ENCODE results near the gene FAF1. TPM values are rescaled to one million over a fixed set of nuclear protein-coding genes. Genes with fewer than 3 reads are reported as not detected.

The FAF1 gene
- total and polyA plus RNA-seq, 9 of the 15 experiments (the other 6 are each of a cell fraction or from before 2014, with no cell fraction given), result 48.7 to 225 (median 118) TPM

DNA sequence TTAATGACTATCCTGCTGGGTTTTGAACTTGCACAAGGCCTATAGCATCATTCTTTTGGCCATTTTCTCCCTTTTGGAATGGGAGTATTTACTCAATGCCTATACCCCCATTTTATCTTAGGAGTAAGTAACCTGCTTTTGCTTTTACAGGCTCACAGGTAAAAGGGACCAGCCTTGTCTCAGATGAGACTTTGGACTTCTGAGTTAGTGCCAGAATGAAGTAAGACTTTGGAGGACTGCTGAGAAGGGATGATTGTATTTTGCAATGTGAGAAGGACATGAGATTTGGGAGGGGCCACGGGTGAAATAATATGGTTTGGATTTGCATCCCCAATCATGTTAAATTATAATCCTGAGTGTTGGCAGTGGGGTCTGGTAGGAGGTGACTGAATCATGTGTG is 212.7 kb downstream of the FAF1 start:
- in situ Hi-C loops (cut with MboI) (no loop called here), intact Hi-C loops (cut with micrococcal nuclease) (no loop called here)
- no peak overlapping the region for H3K4me3 ChIP-seq
- H2AFZ ChIP-seq (ENCODE audit: low read depth, low read length), result no peak overlapping the region
- H3K4me2 ChIP-seq (ENCODE audit: insufficient read depth, low read length), result no peak overlapping the region
- H4K20me1 ChIP-seq (replicated peaks; ENCODE audit: control insufficient read depth, insufficient read depth, low read length), result no peaks in the 10 kb centered on the region
- no peaks in the 10 kb centered on the region for H3K9me1 ChIP-seq (ENCODE audit: control insufficient read depth, insufficient read depth, low read length)
- ChIA-PET CTCF (ENCODE audit: low intra/inter-chr PET ratio) (no interaction called here), POLR2A (interaction anchor here (0.5 kb wide), 1 partner anchor 33 kb away, joined by 3 read pairs; no protein-coding TSS in a partner anchor)
- WGBS (ENCODE audit: insufficient coverage, low coverage, missing lambda C conversion rate), result 68% methylated on average over 1 of the region's 1 CpG
- no peak for FAIRE-seq
- H3K27ac ChIP-seq (ENCODE audit: extremely low read depth, low read depth, low read length), result no peak overlapping the region
- peaks cover 42% of the 10 kb centered on the region for H3K36me3 ChIP-seq (ENCODE audit: control insufficient read depth, insufficient read depth, low read length)
- TF ChIP-seq NCOA4 (IDR thresholded peaks at IDR 0.05; ENCODE audit: partially characterized antibody) (no peak), MTA2 (IDR thresholded peaks at IDR 0.05; ENCODE audit: low read depth) (no peak), MTA3 (IDR thresholded peaks at IDR 0.05; ENCODE audit: borderline replicate concordance) (no peak), SMAD2 (IDR thresholded peaks at IDR 0.05; ENCODE audit: low read depth, low read length) (no peak), CCAR2 (IDR thresholded peaks at IDR 0.05; ENCODE audit: low read depth, low read length) (no peak)
- no peak for ATAC-seq
- no peaks in the 10 kb centered on the region for H3K4me1 ChIP-seq (replicated peaks in 1 of 2; ENCODE audit: control insufficient read depth in 2 of 2, insufficient read depth in 2 of 2, low read length in 2 of 2)
- H3K27me3 ChIP-seq (ENCODE audit: control insufficient read depth in 2 of 2, insufficient read depth in 2 of 2, low read length in 2 of 2), result no peaks in the 10 kb centered on the region
- no peaks in the 10 kb centered on the region for H3K79me2 ChIP-seq (ENCODE audit: control insufficient read depth, insufficient read depth, low read length)
- BruUV-seq (replicated peaks), result no TSS peak
- no peaks in the 10 kb centered on the region for H3K9me3 ChIP-seq (replicated peaks; ENCODE audit: control insufficient read depth, insufficient read depth, low read depth, low read length)
- DNase-seq (ENCODE audit: extremely low read depth in 1 of 4, low spot score in 3 of 4), result no peak
- H3K9ac ChIP-seq (ENCODE audit: insufficient read depth in 1 of 2, low read depth in 2 of 2, low read length in 2 of 2), result no peak overlapping the region

DNA sequence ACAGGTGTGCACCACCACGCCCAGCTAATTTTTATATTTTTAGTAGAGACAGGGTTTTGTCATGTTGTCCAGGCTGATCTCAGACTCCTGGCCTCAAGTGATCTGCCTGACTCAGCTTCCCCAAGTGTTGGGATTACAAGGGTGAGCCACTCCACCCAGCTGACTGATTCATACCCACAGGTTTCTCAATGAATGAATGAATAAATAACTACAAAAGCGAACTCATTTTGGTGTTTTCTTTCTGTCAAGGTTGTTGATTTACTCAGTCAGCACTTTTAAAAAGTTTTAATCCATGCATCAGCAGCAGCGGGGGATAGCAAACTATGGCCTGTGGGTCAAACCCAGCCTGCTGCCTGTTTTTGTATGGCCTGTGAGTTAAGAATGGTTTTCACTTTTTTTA is 217.5 kb downstream of the FAF1 start:
- H3K36me3 ChIP-seq (ENCODE audit: control insufficient read depth, insufficient read depth, low read length), result peaks cover 75% of the 10 kb centered on the region
- no TSS peak for BruUV-seq (replicated peaks)
- CTCF ChIA-PET (ENCODE audit: low intra/inter-chr PET ratio), result interaction anchor here (0.6 kb wide), 1 partner anchor 82 kb away, joined by 3 read pairs; no protein-coding TSS in a partner anchor

More for the DNA sequence above, 217.5 kb downstream of the FAF1 start:
- no peaks in the 10 kb centered on the region; the same call in 2 of the 3 replicates for H3K79me2 ChIP-seq (ENCODE audit: control insufficient read depth, insufficient read depth, low read length)
- 95% methylated on average over 3 of the region's 3 CpGs for WGBS (ENCODE audit: insufficient coverage, low coverage, missing lambda C conversion rate)
- in situ Hi-C loops (cut with MboI) (no loop called here), intact Hi-C loops (cut with micrococcal nuclease) (no loop called here)
- no peak overlapping the region for H3K4me3 ChIP-seq
- no peak for ATAC-seq
- TF ChIP-seq, protein P1, sequence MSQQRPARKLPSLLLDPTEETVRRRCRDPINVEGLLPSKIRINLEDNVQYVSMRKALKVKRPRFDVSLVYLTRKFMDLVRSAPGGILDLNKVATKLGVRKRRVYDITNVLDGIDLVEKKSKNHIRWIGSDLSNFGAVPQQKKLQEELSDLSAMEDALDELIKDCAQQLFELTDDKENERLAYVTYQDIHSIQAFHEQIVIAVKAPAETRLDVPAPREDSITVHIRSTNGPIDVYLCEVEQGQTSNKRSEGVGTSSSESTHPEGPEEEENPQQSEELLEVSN (IDR thresholded peaks at IDR 0.05; ENCODE audit: borderline replicate concordance in 1 of 2, extremely low read depth in 1 of 2, insufficient read depth in 1 of 2, insufficient read length in 1 of 2, low read depth in 1 of 2, low read length in 1 of 2, poor library complexity in 1 of 2, severe bottlenecking in 1 of 2), result no peak
- TF ChIP-seq C11orf30 (IDR thresholded peaks at IDR 0.05; ENCODE audit: low read depth), result peak; percentile 51; the same call in 1 of the 2 replicates
- TF ChIP-seq MYBL2 (IDR thresholded peaks at IDR 0.05; ENCODE audit: low read depth), result no peak
- no peak for TF ChIP-seq MYBL2 (CRISPR knock-in tag; IDR thresholded peaks at IDR 0.05; ENCODE audit: borderline replicate concordance)
- TF ChIP-seq MAFF (IDR thresholded peaks at IDR 0.05; ENCODE audit: low read length), result peak; percentile 59
- TF ChIP-seq ZNF316 (IDR thresholded peaks at IDR 0.05), result peak; percentile 73
- no peak for TF ChIP-seq PHB2 (IDR thresholded peaks at IDR 0.05; ENCODE audit: low read depth)
- H4K20me1 ChIP-seq (replicated peaks; ENCODE audit: control insufficient read depth, insufficient read depth, low read length), result no peaks in the 10 kb centered on the region
- DNase-seq (ENCODE audit: extremely low read depth in 1 of 4, low spot score in 3 of 4), result no peak
- no peaks in the 10 kb centered on the region for H3K9me3 ChIP-seq (replicated peaks; ENCODE audit: control insufficient read depth, insufficient read depth, low read depth, low read length)
- no peak overlapping the region for H3K4me2 ChIP-seq (ENCODE audit: insufficient read depth, low read length)
- no peaks in the 10 kb centered on the region for H3K9me1 ChIP-seq (ENCODE audit: control insufficient read depth, insufficient read depth, low read length)
- no peaks in the 10 kb centered on the region for H3K27me3 ChIP-seq (ENCODE audit: control insufficient read depth in 2 of 2, insufficient read depth in 2 of 2, low read length in 2 of 2)
- POLR2A ChIA-PET, result interaction anchor here (0.7 to 1.4 kb wide), 3 partner anchors 9 to 494 kb away, joined by 3 read pairs; partner anchors contain the start of gene RNF11
- no peak overlapping the region for H3K27ac ChIP-seq (ENCODE audit: extremely low read depth, low read depth, low read length)
- FAIRE-seq, result no peak
- no peak overlapping the region for H3K9ac ChIP-seq (ENCODE audit: insufficient read depth in 1 of 2, low read depth in 2 of 2, low read length in 2 of 2)
- H2AFZ ChIP-seq (ENCODE audit: low read depth, low read length), result no peak overlapping the region
- H3K4me1 ChIP-seq (replicated peaks in 1 of 2; ENCODE audit: control insufficient read depth in 2 of 2, insufficient read depth in 2 of 2, low read length in 2 of 2), result no peaks in the 10 kb centered on the region

All from K562 (cell line).